ENCODE measurements around the gene RUNX1.

DNA sequence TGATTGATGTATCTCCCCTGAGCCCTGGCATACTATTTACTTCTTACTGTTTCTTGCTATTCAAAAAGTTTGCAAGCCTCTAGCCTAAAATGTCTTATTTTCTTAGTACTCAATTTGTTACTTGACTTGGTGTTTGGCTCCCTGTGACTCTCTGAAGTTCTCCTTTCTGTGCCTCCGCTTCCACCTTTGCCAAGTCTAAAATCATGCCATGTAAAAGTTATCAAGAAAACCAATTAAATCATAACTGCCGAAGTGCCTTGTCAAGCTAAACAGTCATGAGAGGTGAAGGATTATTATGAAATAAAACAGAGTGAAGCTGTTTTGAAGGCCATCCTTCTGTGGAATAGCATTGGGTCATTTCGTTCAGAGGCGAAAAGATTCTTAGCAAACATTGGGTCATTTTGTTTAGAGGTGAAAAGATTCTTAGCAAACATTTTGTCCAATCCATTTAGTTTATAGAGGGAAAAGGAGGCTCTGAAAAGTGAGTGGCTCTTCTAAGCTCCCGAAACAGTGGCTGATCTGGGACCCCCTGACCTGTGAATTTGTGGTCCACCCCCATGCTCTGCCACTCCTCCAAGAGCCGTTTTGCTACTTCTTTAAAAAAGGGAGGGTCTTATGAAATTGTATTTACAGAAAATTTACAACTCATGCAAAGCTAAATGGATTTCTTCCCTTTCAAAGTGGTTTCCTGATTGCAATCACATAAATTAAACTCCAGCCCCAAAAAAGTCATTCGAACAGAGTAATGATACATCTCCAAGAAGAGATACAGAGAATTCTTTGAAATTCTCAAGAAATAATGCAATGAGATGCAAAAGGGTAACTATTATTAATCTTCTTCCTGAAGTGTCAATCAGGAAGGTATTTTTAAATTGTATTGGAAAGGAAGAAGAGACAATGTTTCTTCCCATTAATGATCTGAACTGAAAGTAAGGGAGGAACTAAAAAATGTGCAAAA lies 141.4 kb downstream of the RUNX1 start:
- TF ChIP-seq, protein P1, sequence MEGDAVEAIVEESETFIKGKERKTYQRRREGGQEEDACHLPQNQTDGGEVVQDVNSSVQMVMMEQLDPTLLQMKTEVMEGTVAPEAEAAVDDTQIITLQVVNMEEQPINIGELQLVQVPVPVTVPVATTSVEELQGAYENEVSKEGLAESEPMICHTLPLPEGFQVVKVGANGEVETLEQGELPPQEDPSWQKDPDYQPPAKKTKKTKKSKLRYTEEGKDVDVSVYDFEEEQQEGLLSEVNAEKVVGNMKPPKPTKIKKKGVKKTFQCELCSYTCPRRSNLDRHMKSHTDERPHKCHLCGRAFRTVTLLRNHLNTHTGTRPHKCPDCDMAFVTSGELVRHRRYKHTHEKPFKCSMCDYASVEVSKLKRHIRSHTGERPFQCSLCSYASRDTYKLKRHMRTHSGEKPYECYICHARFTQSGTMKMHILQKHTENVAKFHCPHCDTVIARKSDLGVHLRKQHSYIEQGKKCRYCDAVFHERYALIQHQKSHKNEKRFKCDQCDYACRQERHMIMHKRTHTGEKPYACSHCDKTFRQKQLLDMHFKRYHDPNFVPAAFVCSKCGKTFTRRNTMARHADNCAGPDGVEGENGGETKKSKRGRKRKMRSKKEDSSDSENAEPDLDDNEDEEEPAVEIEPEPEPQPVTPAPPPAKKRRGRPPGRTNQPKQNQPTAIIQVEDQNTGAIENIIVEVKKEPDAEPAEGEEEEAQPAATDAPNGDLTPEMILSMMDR (conservative IDR thresholded peaks at IDR 0.05; ENCODE audit: low read depth, low read length): no peak
- TF ChIP-seq EZH2 (IDR thresholded peaks at IDR 0.05; ENCODE audit: borderline replicate concordance, low read depth, low read length, poor library complexity, severe bottlenecking): no peak

All from A673 (cell line).